ENCODE data around the gene TOGARAM1.
A peak's percentile ranks its signal among the peaks of the same experiment; 100 is the strongest.

The TOGARAM1 gene

DNA sequence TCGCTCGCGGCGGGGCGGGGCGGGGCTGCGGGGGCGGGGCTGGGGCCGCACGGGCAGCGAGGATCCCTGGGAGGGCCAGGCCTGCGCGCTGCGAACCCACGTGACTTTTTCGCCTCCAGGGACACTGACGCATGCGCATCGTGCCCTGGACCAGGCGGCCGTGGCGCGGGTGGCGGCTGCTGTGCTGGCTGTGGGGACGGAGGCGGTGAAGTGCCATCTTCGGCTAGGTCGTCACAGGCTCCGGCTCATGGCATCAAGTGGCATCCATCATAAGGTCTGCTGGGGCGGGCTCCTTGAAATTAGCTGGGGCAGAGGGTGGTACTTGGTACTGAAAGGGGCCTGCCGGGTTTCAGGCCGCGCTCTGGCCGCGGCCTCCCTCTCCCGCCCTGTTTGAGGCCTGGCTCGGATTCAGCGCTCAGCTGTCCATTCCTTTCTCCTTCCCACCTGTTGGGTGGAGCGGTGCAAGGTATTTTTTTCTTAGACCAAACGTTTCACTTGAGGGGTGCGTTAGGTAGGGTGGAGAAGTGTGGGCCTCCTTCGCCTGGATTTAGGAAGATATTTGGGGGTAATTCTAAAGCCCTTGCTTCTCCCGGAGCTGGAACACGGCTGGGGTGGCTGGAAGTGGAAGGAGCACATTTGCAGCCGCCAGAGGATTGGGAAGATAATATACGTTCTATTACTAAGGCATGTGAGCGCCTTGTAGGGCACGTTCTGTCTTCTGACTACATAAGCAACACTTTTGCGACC, 122.2 kb downstream of the TOGARAM1 start, which contains the start of gene PRPF39:
Gene PRPF39, plus strand, starts transcription at position 141 of the 747 bp plus-strand sequence. CDS start 11,124 bp downstream, outside the sequence.
- Histone ChIP-seq H3K27ac (ENCODE audit: low read depth, low read length) (peak within 1 kb of the TSS; percentile 40), H2BK120ac (ENCODE audit: low read depth, low read length) (peak within 1 kb of the TSS; percentile 61), H4K5ac (ENCODE audit: low read length) (no peak within 1 kb of the TSS), H3K23ac (ENCODE audit: low read length) (no peak within 1 kb of the TSS), H3K56ac (ENCODE audit: low read length) (peak within 1 kb of the TSS; percentile 82), H2BK5ac (ENCODE audit: low read length) (peak within 1 kb of the TSS; percentile 17), H3K18ac (ENCODE audit: low read length) (peak within 1 kb of the TSS; percentile 35), H2BK15ac (replicated peaks; ENCODE audit: low read depth) (no peak within 1 kb of the TSS), H3K79me1 (ENCODE audit: low read length) (no peaks in the 10 kb centered on the region), H4K8ac (ENCODE audit: low read depth, low read length) (peak within 1 kb of the TSS; percentile 16), H3K4me1 (ENCODE audit: control insufficient read depth, low read depth, low read length) (no peaks in the 10 kb centered on the region), H3K9ac (ENCODE audit: low read length) (peak within 1 kb of the TSS; percentile 76), H3K4me3 (ENCODE audit: low read length) (peak within 1 kb of the TSS; percentile 90), H3K79me2 (ENCODE audit: control insufficient read depth, insufficient read depth, low read length) (peaks cover 46% of the 10 kb centered on the region), H3K27me3 (ENCODE audit: insufficient read depth, low read length, poor library complexity) (no peaks in the 10 kb centered on the region), H3K36me3 (ENCODE audit: control insufficient read depth, insufficient read depth, low read length) (no peaks in the 10 kb centered on the region), H3K4me2 (ENCODE audit: low read length) (peak within 1 kb of the TSS; percentile 49), H2AK5ac (ENCODE audit: low read length) (no peak within 1 kb of the TSS), H3K4ac (ENCODE audit: low read depth, low read length) (peak within 1 kb of the TSS; percentile 45)
- no CpG with 5 or more reads among the region's 49 CpGs for WGBS (ENCODE audit: extremely low coverage, insufficient coverage, low lambda C conversion rate)
- peak; percentile 96 for DNase-seq

DNA sequence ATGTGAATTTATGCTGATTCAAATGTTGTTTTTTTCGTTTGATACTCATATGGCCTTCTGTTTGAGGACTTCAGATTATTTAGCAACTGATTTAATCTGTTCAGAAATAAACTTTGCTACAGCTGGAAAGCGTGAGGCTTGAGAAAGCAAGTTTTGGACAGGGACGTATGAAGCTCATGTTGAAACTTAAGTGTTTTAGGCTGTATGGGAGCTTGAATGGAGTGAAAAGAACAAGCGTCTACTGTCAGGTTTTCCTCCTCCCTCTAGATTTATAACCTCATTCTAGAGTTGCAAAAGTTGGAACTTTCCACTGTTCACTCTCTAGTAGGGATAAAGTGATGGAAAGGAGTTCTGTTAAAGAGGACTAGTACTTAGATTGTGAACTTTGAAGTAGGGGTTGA, 123.0 kb downstream of the TOGARAM1 start:
- Histone ChIP-seq H2BK15ac (replicated peaks; ENCODE audit: low read depth) (no peak overlapping the region), H3K79me2 (ENCODE audit: control insufficient read depth, insufficient read depth, low read length) (peaks cover 51% of the 10 kb centered on the region), H2BK5ac (ENCODE audit: low read length) (no peak overlapping the region), H3K36me3 (ENCODE audit: control insufficient read depth, insufficient read depth, low read length) (no peaks in the 10 kb centered on the region), H4K8ac (ENCODE audit: low read depth, low read length) (no peak overlapping the region), H3K23ac (ENCODE audit: low read length) (no peak overlapping the region), H3K4me1 (ENCODE audit: control insufficient read depth, low read depth, low read length) (no peaks in the 10 kb centered on the region), H3K27ac (ENCODE audit: low read depth, low read length) (no peak overlapping the region), H2BK120ac (ENCODE audit: low read depth, low read length) (no peak overlapping the region), H3K9ac (ENCODE audit: low read length) (peak overlapping the region; percentile 76), H3K4me3 (ENCODE audit: low read length) (peak overlapping the region; percentile 31), H3K56ac (ENCODE audit: low read length) (peak overlapping the region; percentile 35), H4K5ac (ENCODE audit: low read length) (no peak overlapping the region), H2AK5ac (ENCODE audit: low read length) (no peak overlapping the region), H3K79me1 (ENCODE audit: low read length) (no peaks in the 10 kb centered on the region), H3K18ac (ENCODE audit: low read length) (no peak overlapping the region), H3K4me2 (ENCODE audit: low read length) (peak overlapping the region; percentile 45), H3K4ac (ENCODE audit: low read depth, low read length) (no peak overlapping the region), H3K27me3 (ENCODE audit: insufficient read depth, low read length, poor library complexity) (no peaks in the 10 kb centered on the region)
- WGBS (ENCODE audit: extremely low coverage, insufficient coverage, low lambda C conversion rate), result no CpG with 5 or more reads among the region's 4 CpGs
- no peak for DNase-seq

DNA sequence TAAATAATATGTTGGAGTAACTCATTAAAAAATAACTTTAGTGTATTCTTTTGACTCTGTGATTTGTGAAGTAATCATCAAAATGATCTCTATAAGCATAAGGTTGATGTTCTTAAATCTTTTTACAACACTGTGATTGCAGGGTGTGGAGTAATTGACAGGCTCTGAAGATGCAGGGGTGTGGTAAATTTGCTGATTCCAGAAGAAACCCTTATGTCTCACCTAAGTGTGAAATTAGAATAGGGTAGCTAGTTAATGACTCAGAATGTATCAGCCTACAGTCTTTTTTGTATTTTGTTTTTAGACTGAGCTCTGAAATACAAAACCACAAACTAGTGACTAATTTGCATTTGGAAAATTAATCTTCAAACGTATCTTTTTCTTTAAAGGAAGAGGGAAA, 127.8 kb downstream of the TOGARAM1 start:
- no peak overlapping the region for H2BK15ac ChIP-seq (replicated peaks; ENCODE audit: low read depth)
- H3K79me2 ChIP-seq (ENCODE audit: control insufficient read depth, insufficient read depth, low read length), result peaks cover 60% of the 10 kb centered on the region
- H3K27ac ChIP-seq (ENCODE audit: low read depth, low read length), result no peak overlapping the region
- H3K4ac ChIP-seq (ENCODE audit: low read depth, low read length), result no peak overlapping the region
- H3K79me1 ChIP-seq (ENCODE audit: low read length), result peaks cover 5% of the 10 kb centered on the region
- H4K8ac ChIP-seq (ENCODE audit: low read depth, low read length), result peak overlapping the region; percentile 28
- H2BK120ac ChIP-seq (ENCODE audit: low read depth, low read length), result no peak overlapping the region
- H2AK5ac ChIP-seq (ENCODE audit: low read length), result no peak overlapping the region
- no peak overlapping the region for H3K9ac ChIP-seq (ENCODE audit: low read length)
- no peaks in the 10 kb centered on the region for H3K36me3 ChIP-seq (ENCODE audit: control insufficient read depth, insufficient read depth, low read length)
- no peak overlapping the region for H3K4me2 ChIP-seq (ENCODE audit: low read length)
- no peak overlapping the region for H2BK5ac ChIP-seq (ENCODE audit: low read length)
- H3K4me1 ChIP-seq (ENCODE audit: control insufficient read depth, low read depth, low read length), result no peaks in the 10 kb centered on the region
- no peak overlapping the region for H3K18ac ChIP-seq (ENCODE audit: low read length)
- WGBS (ENCODE audit: extremely low coverage, insufficient coverage, low lambda C conversion rate), result no CpG with 5 or more reads among the region's 1 CpG
- no peak overlapping the region for H3K56ac ChIP-seq (ENCODE audit: low read length)
- DNase-seq, result peak; percentile 8
- H3K23ac ChIP-seq (ENCODE audit: low read length), result no peak overlapping the region
- no peak overlapping the region for H3K4me3 ChIP-seq (ENCODE audit: low read length)
- H4K5ac ChIP-seq (ENCODE audit: low read length), result no peak overlapping the region
- no peaks in the 10 kb centered on the region for H3K27me3 ChIP-seq (ENCODE audit: insufficient read depth, low read length, poor library complexity)

DNA sequence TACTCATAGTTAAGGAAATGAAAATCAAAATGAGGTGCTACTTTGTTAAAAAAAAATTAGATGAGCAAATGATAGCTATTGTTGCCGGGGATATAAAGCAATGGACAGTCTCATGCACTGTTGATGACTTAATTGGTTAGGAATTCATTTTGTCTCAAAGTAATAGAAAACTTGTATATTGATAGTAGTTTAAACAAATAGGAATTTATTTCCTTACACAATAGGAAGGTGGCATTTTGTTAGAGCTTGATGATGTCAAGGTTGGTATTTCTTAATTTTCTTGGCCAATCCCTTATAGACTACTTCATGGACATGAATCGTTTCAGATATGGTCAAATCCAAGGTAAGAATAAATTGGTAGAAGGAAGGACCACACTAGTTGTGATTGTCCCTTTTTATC, 129.7 kb downstream of the TOGARAM1 start:
- no peaks in the 10 kb centered on the region for H3K4me1 ChIP-seq (ENCODE audit: control insufficient read depth, low read depth, low read length)
- no peak overlapping the region for H2AK5ac ChIP-seq (ENCODE audit: low read length)
- no peak overlapping the region for H3K27ac ChIP-seq (ENCODE audit: low read depth, low read length)
- H3K79me2 ChIP-seq (ENCODE audit: control insufficient read depth, insufficient read depth, low read length), result peaks cover 44% of the 10 kb centered on the region
- H3K9ac ChIP-seq (ENCODE audit: low read length), result no peak overlapping the region
- H2BK15ac ChIP-seq (replicated peaks; ENCODE audit: low read depth), result no peak overlapping the region
- no peak overlapping the region for H4K5ac ChIP-seq (ENCODE audit: low read length)
- no peak overlapping the region for H3K4me2 ChIP-seq (ENCODE audit: low read length)
- no peak overlapping the region for H3K23ac ChIP-seq (ENCODE audit: low read length)
- H3K4me3 ChIP-seq (ENCODE audit: low read length), result no peak overlapping the region
- WGBS (ENCODE audit: extremely low coverage, insufficient coverage, low lambda C conversion rate), result no CpG with 5 or more reads among the region's 2 CpGs
- no peak overlapping the region for H2BK120ac ChIP-seq (ENCODE audit: low read depth, low read length)
- no peak overlapping the region for H4K8ac ChIP-seq (ENCODE audit: low read depth, low read length)
- peaks cover 10% of the 10 kb centered on the region for H3K79me1 ChIP-seq (ENCODE audit: low read length)
- H3K56ac ChIP-seq (ENCODE audit: low read length), result no peak overlapping the region
- no peak overlapping the region for H3K4ac ChIP-seq (ENCODE audit: low read depth, low read length)
- H3K27me3 ChIP-seq (ENCODE audit: insufficient read depth, low read length, poor library complexity), result no peaks in the 10 kb centered on the region
- H3K18ac ChIP-seq (ENCODE audit: low read length), result no peak overlapping the region
- no peak for DNase-seq
- no peak overlapping the region for H2BK5ac ChIP-seq (ENCODE audit: low read length)
- H3K36me3 ChIP-seq (ENCODE audit: control insufficient read depth, insufficient read depth, low read length), result peaks cover 4% of the 10 kb centered on the region

DNA sequence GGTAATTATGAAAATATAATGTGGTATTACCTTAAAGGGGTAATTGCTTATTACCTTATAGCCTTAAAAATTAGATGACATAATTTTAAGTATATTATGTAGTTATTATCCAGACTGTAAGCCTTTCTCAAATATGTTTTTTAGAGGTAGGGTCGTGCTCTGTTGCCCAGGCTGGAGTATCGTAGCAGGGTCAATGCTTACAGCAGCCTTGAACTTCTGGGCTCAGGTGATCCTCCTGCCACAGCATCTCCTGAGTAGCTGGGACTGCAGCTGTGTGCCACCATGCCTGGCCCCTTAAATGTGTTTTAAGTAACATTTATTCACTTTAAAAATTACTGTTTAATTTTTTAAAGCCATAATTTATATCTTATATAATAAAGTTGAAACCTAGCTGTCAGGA, 132.3 kb downstream of the TOGARAM1 start:
- Histone ChIP-seq H3K18ac (ENCODE audit: low read length) (no peak overlapping the region), H3K4ac (ENCODE audit: low read depth, low read length) (no peak overlapping the region), H4K8ac (ENCODE audit: low read depth, low read length) (no peak overlapping the region), H4K5ac (ENCODE audit: low read length) (no peak overlapping the region), H2AK5ac (ENCODE audit: low read length) (no peak overlapping the region), H3K79me1 (ENCODE audit: low read length) (peaks cover 10% of the 10 kb centered on the region), H3K27ac (ENCODE audit: low read depth, low read length) (no peak overlapping the region), H3K36me3 (ENCODE audit: control insufficient read depth, insufficient read depth, low read length) (peaks cover 4% of the 10 kb centered on the region), H3K4me1 (ENCODE audit: control insufficient read depth, low read depth, low read length) (no peaks in the 10 kb centered on the region), H3K56ac (ENCODE audit: low read length) (no peak overlapping the region), H3K27me3 (ENCODE audit: insufficient read depth, low read length, poor library complexity) (no peaks in the 10 kb centered on the region), H2BK120ac (ENCODE audit: low read depth, low read length) (no peak overlapping the region), H3K9ac (ENCODE audit: low read length) (no peak overlapping the region), H3K79me2 (ENCODE audit: control insufficient read depth, insufficient read depth, low read length) (peaks cover 22% of the 10 kb centered on the region), H3K4me3 (ENCODE audit: low read length) (no peak overlapping the region), H3K23ac (ENCODE audit: low read length) (no peak overlapping the region), H2BK5ac (ENCODE audit: low read length) (no peak overlapping the region), H3K4me2 (ENCODE audit: low read length) (no peak overlapping the region), H2BK15ac (replicated peaks; ENCODE audit: low read depth) (no peak overlapping the region)
- no CpG with 5 or more reads among the region's 2 CpGs for WGBS (ENCODE audit: extremely low coverage, insufficient coverage, low lambda C conversion rate)
- DNase-seq, result no peak

Data from mesendoderm (in vitro differentiated cells).